Measurements from ENCODE around the gene THAP7.

The THAP7 gene

GRCh38 chr22:20990184-20991180 is 11.4 kb downstream of the THAP7 start:
- Histone ChIP-seq H4K20me1 (ENCODE audit: insufficient read depth, low read length) (no peaks in the 10 kb centered on the region), H3K4me1 (ENCODE audit: insufficient read depth, low read length, severe bottlenecking) (no peaks in the 10 kb centered on the region), H3K27ac (ENCODE audit: low read depth, low read length, poor library complexity, severe bottlenecking) (no peak overlapping the region), H3K9me2 (ENCODE audit: low read depth, low read length) (no peaks in the 10 kb centered on the region), H3K27me3 (ENCODE audit: insufficient read depth, low read length) (no peaks in the 10 kb centered on the region), H3K4me2 (ENCODE audit: low read length) (no peak overlapping the region), H3K36me3 (ENCODE audit: insufficient read depth, low read length) (peaks cover 31% of the 10 kb centered on the region; the same call in 1 of the 2 replicates), H3F3A (ENCODE audit: insufficient read depth, low read length) (no peaks in the 10 kb centered on the region), H3K4me3 (ENCODE audit: low read depth, low read length, poor library complexity, severe bottlenecking) (no peak overlapping the region), H3K9ac (ENCODE audit: low read length) (no peak overlapping the region), H3K9me3 (ENCODE audit: low read length) (no peaks in the 10 kb centered on the region), H3K79me2 (ENCODE audit: insufficient read depth, low read length) (no peaks in the 10 kb centered on the region), H2AFZ (ENCODE audit: low read length) (no peak overlapping the region)
- TF ChIP-seq CTCF (IDR thresholded peaks at IDR 0.05; ENCODE audit: low read length), result no peak

- H3K4me1 ChIP-seq (ENCODE audit: insufficient read depth, low read length, severe bottlenecking), result no peaks in the 10 kb centered on the region
- H4K20me1 ChIP-seq (ENCODE audit: insufficient read depth, low read length), result no peaks in the 10 kb centered on the region
- no peaks in the 10 kb centered on the region for H3K27me3 ChIP-seq (ENCODE audit: insufficient read depth, low read length)
- no peak overlapping the region for H3K4me2 ChIP-seq (ENCODE audit: low read length)
- H3K9me2 ChIP-seq (ENCODE audit: low read depth, low read length), result no peaks in the 10 kb centered on the region
- H3K9me3 ChIP-seq (ENCODE audit: low read length), result no peaks in the 10 kb centered on the region
- H3K4me3 ChIP-seq (ENCODE audit: low read depth, low read length, poor library complexity, severe bottlenecking), result no peak overlapping the region
- H3K36me3 ChIP-seq (ENCODE audit: insufficient read depth, low read length), result peaks cover 31% of the 10 kb centered on the region; the same call in 1 of the 2 replicates
- no peak overlapping the region for H3K27ac ChIP-seq (ENCODE audit: low read depth, low read length, poor library complexity, severe bottlenecking)
- H3K9ac ChIP-seq (ENCODE audit: low read length), result no peak overlapping the region
- no peaks in the 10 kb centered on the region for H3F3A ChIP-seq (ENCODE audit: insufficient read depth, low read length)
- TF ChIP-seq EZH2 (IDR thresholded peaks at IDR 0.05; ENCODE audit: borderline replicate concordance, low read length) (no peak), CTCF (IDR thresholded peaks at IDR 0.05; ENCODE audit: low read length) (no peak)
- H2AFZ ChIP-seq (ENCODE audit: low read length), result no peak overlapping the region
- no peaks in the 10 kb centered on the region for H3K79me2 ChIP-seq (ENCODE audit: insufficient read depth, low read length)
Measured at GRCh38 chr22:20989323-20990138, 12.4 kb downstream of the THAP7 start.

DNA sequence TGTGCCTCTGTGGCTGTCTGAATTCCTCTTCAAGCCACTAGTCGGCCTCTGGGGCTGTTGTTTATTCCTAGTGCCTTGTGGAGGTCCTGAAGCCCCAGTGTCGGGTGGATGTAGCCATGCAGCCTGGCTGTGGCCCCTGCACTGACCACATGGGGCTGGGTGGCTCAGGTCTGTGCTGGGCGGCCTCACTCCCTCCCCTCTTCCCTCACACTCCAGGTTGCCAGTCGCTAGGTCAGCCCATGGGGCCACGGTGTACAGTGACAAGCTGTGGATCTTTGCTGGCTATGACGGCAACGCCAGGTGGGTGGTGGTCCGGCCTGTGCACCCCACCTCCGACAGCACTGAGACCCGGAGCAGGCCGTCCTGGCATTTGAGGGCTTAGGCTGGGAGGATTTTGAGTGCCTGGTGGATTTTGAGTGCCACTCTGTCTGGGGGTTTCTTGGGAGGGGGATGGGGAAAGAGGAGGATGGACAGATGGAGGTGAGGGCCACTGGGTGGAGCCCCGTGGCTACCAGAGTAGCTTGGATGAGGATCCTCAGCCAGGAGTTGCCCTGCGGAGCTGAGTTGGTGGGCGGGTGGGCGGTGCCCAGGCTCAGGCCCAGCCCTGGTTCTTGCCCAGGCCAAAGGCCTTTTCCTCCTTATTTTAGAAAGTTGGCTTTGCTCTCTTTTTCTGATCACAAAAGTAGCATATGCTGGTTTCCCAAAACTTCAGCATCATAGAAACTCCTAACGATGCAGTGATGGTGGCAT is 13.2 kb downstream of the THAP7 start:
- Histone ChIP-seq H3K4me2 (ENCODE audit: low read length) (no peak overlapping the region), H3K79me2 (ENCODE audit: insufficient read depth, low read length) (no peaks in the 10 kb centered on the region), H3K36me3 (ENCODE audit: insufficient read depth, low read length) (peaks cover 31% of the 10 kb centered on the region; the same call in 1 of the 2 replicates), H4K20me1 (ENCODE audit: insufficient read depth, low read length) (no peaks in the 10 kb centered on the region), H3K27me3 (ENCODE audit: insufficient read depth, low read length) (no peaks in the 10 kb centered on the region), H3K27ac (ENCODE audit: low read depth, low read length, poor library complexity, severe bottlenecking) (no peak overlapping the region), H3K9me3 (ENCODE audit: low read length) (no peaks in the 10 kb centered on the region), H2AFZ (ENCODE audit: low read length) (no peak overlapping the region), H3K9me2 (ENCODE audit: low read depth, low read length) (no peaks in the 10 kb centered on the region), H3F3A (ENCODE audit: insufficient read depth, low read length) (no peaks in the 10 kb centered on the region), H3K9ac (ENCODE audit: low read length) (no peak overlapping the region), H3K4me3 (ENCODE audit: low read depth, low read length, poor library complexity, severe bottlenecking) (no peak overlapping the region), H3K4me1 (ENCODE audit: insufficient read depth, low read length, severe bottlenecking) (no peaks in the 10 kb centered on the region)
- no peak for TF ChIP-seq EZH2 (IDR thresholded peaks at IDR 0.05; ENCODE audit: borderline replicate concordance, low read length)
- no peak for TF ChIP-seq CTCF (IDR thresholded peaks at IDR 0.05; ENCODE audit: low read length)
